GM13976 (cell line): Measurements from ENCODE around the gene TNRC6C.
A peak's percentile ranks its signal among the peaks of the same experiment; 100 is the strongest.

Experiments
- DNase-seq: peaks from one replicate; pipeline ENCODE4 v3.0.0; 2012; ENCODE audit warnings: low spot score
- in situ Hi-C: fragments of 300-500 bp; cut with MboI; formaldehyde crosslinking; loops from one replicate; pipeline ENCODE4 v1.12.0; 2022; ENCODE audit warnings: low sequenced_read_pairs, mixed read lengths, inconsistent platforms; ENCODE audit not compliant: unreplicated experiment
- TF ChIP-seq, protein P1 (sequence below): IDR thresholded peaks from 2 replicates; pipeline ENCODE4 v1.5.1; 2012; ENCODE audit warnings: borderline replicate concordance, mild to moderate bottlenecking; ENCODE audit not compliant: insufficient read depth; ENCODE audit errors: extremely low read depth, missing control alignments, control extremely low read depth

TNRC6C gene

DNA sequence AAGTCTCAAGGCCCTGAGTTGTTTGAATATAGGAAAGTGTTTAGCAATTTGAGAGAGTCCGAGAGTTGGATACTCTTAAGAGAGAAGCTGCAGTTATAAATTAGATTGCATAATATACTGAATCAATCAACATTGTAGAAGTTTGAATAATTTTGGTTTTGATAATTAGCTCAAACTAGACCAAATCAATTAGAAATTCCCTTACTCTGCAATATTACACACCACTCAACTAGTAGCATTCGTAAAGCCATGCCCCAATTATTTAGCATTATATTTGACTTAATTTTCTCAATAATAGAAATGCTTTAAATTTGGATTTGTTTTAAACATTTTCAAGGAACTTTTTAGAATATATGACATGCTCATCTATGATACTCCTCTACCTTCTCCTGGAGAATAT is 49.1 kb downstream of the TNRC6C start:
- TF ChIP-seq, protein P1, sequence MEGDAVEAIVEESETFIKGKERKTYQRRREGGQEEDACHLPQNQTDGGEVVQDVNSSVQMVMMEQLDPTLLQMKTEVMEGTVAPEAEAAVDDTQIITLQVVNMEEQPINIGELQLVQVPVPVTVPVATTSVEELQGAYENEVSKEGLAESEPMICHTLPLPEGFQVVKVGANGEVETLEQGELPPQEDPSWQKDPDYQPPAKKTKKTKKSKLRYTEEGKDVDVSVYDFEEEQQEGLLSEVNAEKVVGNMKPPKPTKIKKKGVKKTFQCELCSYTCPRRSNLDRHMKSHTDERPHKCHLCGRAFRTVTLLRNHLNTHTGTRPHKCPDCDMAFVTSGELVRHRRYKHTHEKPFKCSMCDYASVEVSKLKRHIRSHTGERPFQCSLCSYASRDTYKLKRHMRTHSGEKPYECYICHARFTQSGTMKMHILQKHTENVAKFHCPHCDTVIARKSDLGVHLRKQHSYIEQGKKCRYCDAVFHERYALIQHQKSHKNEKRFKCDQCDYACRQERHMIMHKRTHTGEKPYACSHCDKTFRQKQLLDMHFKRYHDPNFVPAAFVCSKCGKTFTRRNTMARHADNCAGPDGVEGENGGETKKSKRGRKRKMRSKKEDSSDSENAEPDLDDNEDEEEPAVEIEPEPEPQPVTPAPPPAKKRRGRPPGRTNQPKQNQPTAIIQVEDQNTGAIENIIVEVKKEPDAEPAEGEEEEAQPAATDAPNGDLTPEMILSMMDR = no peak
- no peak for DNase-seq
- in situ Hi-C loops = no loop called here

DNA sequence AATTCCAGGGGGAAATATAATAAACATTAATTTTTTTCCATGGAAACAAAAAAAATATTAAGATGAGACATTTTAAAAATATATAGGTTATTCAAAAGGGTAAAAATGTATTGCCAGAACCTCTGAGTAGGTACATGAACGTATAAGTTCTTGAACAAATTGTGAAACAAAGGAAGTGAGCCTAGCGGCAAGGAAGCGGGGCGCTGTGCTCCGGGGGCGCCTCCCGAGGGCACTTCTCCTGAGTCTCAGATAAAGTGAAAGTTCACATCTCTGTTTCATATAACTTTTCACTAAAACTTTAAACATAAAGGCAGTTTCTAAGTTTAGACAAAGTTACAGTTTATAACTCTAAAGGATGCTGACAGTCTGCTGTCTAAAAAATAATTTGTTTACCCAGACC is 52.3 kb downstream of the TNRC6C start:
- in situ Hi-C loops = loop anchor here (10.0 kb wide), 1 partner anchor 246 kb away; no protein-coding TSS in a partner anchor
- no peak for DNase-seq
- TF ChIP-seq, protein P1 = no peak

DNA sequence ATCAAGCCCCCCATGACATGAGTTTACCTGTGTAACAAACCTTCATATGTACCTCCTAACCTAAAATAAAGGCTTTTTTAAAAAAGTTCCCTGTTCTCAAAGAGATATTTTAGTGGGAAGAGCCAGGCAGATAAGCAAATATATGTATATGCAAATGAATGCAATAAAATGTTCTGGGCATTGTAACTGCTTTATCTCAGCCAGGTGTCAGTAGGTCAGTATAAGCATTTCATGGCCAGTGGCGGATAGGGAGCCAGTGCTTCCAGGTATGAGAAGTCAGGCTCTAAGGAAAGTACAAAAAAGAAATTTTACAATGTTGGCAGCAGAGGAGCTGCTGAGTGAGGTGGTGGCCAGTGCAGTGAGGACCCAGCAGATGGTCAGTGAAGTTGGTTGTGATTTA is 53.9 kb downstream of the TNRC6C start:
- TF ChIP-seq, protein P1 = no peak
- DNase-seq = no peak
- in situ Hi-C loops = loop anchor here (10.0 kb wide), 1 partner anchor 248 kb away; no protein-coding TSS in a partner anchor

- in situ Hi-C loops = loop anchor here (10.0 kb wide), 1 partner anchor 249 kb away; no protein-coding TSS in a partner anchor
- TF ChIP-seq, protein P1 = peak; percentile 60
- DNase-seq = peak; percentile 63
Measured at GRCh38 chr17:78013683-78014467, 55.4 kb downstream of the TNRC6C start.

GRCh38 chr17:78014646-78015045 is 56.1 kb downstream of the TNRC6C start:
- TF ChIP-seq, protein P1 = no peak
- in situ Hi-C loops = loop anchor here (10.0 kb wide), 1 partner anchor 250 kb away; no protein-coding TSS in a partner anchor
- DNase-seq = no peak

DNA sequence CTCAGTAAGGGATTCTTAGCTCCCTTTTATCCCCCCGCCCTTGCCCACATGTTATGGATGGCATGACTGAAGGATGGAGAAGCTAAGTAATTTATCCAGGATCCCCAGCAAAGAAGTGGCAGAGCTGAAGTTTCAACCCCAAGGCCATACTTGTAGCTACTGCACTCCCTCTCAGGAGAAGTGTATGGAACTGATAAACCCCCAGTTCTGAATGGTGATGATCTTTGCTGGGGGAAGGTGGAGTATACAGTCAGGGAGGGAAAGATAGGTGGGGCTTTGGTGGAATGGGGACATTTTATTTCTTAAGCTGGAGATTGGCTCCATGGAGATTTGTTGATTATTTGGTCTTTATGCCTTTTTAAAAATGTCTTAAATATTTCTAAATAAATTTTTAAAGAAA is 58.3 kb downstream of the TNRC6C start:
- TF ChIP-seq, protein P1 = no peak
- no peak for DNase-seq
- in situ Hi-C loops = loop anchor here (10.0 kb wide), 1 partner anchor 252 kb away; no protein-coding TSS in a partner anchor
